GM21529 (cell line): ENCODE measurements around the gene GON4L.
"Not testable (repeated sequence)": the region's sequence is repeated elsewhere in the genome, so short reads cannot be mapped to it uniquely, and the experiment has no call there.

Experiments
- ATAC-seq: cut with Tn5 transposase; IDR thresholded peaks from one replicate; pipeline ENCODE4 v1.9.1; 2021; ENCODE audit not compliant: unreplicated experiment

GON4L gene

DNA sequence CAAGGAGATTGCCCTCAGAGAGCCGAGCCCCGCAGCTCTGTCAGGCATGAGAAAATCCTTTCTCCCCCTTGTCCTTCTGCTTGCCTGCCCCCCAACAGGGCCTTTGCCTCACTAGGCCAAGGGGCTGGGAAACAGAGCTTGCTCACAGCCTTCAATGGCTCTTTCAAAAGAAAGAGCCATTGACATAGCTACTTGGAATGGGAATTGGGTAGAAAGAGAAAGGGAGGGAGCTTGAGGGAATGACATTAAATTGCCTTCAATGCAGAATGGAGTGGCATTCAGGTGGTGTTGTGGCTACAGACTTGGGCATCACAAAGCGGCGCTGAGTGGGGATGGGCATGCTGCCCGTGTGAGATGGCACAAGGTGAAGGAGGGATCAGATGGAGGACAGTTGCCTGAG, 15.5 kb upstream of the GON4L start:
- ATAC-seq: no peak

DNA sequence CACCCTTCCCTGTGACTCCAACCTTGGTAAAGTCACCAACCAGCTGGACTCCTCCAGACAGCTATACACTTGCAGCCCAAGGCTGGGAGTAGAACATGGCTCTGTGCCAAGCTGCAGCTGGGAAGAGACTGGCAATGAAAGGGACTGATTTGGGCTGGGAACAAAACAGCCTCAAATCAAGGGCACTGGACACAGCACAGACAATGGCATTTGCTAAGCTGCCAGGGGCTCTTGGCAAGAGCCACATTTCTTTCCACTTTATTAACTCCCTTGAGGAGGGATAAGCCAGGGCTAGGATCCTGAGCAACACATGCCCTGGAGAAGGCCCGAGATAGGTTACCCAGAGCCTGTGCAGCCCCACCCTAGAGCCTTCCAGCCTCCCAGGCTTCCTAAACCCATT, 14.4 kb upstream of the GON4L start:
- no peak for ATAC-seq

DNA sequence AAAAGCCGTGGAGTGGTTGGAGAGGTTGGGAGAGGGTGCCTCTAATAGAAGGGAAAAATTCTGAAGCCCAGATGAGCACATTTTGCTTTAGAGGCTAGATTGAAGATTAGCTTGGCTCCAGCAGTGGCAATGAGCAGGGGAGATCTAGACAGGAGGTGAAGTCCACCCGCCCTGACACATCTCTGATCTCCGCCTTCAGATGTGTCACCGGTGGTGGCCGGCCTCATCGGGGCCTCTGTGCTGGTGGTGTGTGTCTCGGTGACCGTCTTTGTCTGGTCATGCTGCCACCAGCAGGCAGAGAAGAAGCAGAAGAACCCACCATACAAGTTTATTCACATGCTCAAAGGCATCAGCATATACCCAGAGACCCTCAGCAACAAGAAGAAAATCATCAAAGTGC, 10.8 kb upstream of the GON4L start:
- ATAC-seq: no peak

DNA sequence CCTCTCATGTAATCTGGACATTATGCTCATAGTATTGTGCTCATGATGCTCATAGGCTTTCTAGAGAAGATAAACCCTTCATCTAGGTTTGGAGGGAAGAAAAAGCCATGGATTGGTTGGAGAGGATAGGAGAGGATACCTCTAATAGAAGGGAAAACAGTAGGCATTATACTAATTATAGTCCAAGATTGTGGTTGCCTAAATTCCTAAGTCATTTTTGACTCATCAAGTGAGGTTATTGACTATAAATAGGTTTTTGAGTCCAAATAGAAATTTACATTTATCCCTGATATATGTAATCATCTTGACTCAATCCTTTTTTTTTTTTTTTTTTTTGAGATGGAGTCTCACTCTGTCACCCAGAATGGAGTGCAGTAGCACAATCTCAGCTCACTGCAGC, 7.4 kb upstream of the GON4L start:
- ATAC-seq: no peak

DNA sequence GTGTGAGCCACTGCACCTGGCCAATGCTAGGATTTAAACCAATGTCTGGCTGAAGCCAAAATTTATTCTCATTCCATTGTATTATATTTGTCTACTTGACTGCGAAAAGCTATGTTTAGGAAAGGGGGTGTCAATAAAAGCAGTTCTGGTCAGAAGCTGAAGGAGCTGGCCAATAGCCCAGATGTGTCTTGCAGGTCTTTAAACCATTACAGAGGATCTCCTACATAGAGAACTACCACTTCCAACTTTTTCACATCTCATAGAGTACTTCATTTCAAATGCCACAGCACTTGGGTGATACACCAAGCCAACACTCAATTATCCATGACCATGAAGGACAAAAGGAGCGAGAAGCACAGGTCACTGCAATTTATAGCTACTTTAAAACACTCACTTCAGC, 4.9 kb upstream of the GON4L start:
- ATAC-seq: no peak

DNA sequence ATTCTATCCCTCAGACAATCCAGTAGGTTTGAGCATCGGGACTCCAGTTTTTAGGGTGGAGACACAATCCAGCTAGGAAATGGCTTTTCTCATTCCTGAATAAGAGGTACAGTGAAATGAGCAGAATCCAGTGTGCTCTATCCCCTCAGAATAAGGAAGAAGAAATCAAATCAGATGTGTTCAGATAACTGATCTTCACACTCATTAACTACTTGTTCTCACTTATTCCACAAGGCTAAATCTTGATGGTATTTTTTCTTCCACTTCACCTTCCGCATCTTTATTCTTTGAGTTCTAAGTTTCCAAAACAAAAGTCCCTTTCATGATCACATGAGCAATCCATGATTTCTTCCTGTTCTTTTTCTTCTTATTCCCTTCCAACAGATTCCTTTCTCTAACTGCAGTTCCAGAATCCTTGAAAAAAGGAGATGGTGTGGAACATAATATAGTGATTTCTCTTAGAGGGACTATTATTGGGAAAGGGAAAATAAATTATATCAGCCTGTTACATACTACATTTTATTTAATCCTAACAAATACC, 4.0 kb upstream of the GON4L start:
- no peak for ATAC-seq

DNA sequence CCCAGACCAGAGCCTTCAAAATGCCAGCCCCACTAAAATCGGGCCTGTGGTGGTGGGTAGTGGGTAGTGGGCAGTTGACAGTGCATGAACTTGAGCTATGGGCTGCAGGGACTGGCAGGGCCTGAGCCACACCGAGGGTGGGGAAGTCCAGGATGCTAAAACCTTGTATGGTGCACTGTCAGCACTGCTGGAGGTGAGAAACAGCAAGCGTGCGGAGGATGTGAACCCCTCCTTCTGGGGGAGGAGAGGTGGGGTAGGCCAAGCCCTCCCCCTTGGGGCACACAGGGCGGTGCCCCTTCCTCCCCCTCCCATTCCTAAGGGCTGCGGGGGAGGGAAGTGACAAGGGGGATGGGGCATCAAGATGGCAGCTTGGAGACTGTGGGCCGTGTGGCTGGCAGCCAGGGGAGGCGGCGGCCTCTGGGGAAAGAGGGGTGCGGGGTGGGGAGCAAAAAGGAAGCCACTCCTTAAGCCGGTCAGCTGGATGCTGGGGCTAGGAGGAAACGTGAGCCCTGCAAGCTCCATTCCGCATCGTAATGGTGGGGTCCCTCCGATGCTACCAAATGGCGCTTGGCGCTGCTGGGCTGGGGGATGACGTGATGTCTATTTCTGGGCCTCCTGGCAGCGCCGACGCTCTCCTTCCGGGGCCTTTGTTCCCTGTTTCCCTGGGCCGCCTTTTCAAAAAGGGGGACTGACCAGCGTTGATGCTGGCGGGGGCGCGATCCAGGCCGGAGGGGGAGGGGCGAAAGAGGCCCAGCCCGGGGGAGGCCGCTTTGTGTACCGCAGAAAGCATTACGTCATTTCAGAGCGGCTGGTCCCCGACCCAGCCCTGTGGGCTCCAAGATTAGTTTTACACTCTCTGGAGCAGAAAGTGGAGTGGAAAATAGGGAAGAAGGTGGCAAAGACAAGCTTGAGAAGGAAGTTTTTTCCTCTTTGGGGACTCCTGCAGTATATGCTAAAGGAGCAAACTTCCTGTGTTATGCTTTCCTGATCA, 3.2 kb upstream of the GON4L start:
- peak; percentile 25 for ATAC-seq

DNA sequence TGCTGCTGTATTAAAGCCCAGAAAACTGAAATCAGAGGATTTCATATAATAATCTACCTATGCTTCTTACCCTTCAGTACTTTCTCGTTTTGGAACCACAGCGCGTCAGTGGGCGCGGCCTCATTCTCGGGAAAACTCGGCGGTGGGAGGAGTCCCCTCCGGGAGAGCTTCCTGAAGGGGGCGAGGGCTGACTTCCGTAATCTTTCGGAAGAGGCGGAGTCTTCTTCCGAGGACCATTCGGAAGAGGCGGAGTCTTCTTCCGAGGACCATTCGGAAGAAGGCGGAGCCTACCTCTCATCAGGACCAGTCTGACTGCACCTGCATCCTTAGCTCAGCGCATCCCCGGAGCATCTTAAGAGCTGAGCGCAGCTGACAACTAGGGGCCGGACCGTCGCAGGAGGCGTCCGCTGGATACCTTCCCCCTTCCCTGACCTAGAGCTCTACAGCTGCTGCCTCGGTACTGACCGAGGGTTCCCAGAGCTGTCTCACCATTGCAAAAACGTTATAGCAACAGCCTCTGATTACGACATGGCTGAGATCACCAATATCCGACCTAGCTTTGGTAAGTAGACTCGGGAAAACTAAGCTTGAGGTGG, 2.3 kb upstream of the GON4L start, which contains the start of gene SYT11:
Gene SYT11 (plus strand): TSS at position 334 of the 596 bp plus-strand sequence. CDS start 195 bp downstream, at position 529.
- ATAC-seq: peak; percentile 66

DNA sequence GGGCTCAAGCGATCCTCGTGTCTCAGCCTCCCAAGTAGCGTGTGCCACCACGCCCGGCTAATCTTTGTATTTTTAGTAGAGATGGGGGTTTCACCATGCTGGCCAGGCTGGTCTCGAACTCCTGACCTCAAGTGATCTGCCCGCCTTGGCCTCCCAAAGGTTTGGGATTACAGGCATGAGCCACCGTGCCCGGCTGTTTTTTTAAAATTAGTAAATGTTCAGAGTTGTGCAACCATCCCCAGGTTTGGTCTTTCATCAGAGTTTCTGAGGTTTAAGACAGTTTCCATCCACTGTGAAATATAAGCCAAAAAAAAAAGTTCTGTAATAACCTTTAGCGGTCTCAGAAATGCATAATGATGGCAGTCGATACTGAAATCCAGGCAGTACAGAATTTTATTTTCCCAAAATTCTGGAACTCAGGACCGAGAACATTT, 1.8 kb upstream of the GON4L start:
- peak; percentile 2 for ATAC-seq

DNA sequence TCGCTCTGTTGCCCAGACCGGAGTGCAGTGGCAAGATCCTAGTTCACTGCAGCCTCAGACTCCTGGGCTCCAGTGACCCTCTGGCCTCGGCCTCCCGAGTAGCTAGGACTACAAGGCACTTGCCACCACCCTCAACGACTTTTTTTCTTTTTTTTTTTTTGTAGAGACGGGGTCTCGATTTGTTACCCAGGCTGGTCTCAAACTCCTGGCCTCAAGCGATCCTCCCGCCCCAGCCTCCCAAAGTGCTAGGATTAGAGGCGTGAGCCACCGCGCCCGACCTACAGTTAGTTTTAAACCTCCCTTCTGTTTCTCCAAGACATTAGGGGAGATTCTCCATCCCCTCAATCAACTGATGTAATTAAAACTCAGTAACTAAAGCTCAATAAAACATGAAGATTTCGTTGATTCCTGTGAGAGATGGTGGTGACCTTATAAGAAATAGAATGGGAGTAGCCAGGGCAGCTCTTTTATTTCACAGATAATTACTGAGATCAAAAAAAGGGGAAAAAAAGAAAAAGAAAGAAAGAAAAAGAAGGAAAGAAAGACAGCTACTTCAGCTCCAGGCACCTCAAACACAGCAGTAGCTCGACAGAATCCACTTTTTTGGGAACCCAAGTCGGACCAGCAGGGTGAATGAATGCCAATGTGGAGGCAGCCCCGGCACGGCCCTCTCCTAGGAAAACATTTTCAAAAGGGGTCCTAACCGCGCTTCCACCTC, 598 bp downstream of the GON4L start:
- ATAC-seq: no peak

DNA sequence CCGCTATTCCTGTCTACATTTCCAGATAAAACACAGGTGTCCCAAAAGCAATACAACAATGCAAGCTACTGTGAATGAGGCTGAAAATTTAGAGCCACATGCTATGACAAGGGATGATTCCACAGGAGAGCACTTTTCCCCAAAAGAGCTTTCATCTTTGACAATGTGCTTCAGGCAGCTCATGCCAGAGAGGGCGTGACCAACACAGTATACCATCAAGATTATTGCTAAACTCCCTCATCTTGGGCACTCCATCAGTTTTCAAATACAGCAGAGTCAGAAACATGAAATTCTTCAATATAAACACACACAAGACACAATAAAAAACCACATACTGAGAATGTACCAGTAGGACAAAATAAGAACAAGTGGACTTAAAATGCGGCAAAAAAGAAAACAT, 6.7 kb downstream of the GON4L start:
- no peak for ATAC-seq

DNA sequence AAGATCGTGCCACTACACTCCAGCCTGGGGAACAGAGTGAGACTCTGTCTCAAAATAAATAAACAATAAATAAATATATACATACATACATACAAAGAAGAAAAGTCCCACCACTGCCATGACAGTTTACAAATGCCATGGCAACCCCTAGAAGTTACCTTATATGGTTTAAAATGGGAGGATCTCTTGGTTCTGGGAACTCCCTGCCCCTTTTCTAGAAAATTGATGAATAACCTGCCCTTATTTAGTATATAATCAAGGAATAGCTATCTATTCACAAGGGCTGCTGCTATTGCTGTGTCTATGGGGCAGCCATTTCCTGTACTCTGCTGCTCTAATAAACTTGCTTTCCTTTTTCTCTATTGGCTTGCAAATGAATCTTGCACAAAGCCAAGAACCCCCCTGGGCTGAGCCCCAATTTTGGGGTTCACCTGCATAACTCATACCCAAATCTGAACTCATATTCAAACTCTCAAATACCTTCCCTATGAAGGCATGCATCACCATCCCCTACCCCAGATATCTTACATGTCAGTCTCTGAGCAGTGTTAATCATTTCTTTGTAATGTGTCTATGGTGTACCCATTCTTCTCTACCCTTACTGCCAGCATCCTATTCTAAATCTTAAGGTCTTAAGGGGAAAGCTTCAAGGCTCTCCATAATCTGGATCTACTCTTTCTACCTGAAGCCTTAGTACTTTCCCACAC, 9.0 kb downstream of the GON4L start:
- no peak for ATAC-seq

DNA sequence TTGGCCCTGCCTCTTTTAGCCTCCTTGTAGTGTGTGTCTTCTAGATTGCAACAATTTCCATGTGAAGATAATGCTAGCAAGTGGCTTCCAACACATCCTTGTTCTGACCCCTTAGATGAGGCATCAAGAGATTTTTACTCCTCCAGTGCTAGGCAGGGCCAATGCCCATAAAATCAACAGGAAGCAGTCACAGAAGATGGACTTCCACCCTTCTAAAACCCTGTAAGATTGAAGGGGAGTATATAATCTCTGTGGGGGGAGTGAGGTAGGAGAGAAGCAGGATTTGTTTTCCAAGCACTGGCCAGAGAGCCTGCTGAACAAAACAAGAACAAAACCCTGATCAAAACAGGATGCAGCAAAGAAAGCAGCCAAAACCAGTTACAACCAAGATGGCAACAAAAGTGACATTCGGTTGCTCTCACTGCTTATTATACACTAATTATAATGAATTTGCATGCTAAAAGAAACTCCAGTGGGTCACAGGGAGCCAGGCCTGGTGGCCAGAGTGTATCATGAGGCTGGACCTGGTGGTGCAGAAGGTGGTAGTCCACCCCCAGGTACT, 12.1 kb downstream of the GON4L start:
- ATAC-seq: no peak

DNA sequence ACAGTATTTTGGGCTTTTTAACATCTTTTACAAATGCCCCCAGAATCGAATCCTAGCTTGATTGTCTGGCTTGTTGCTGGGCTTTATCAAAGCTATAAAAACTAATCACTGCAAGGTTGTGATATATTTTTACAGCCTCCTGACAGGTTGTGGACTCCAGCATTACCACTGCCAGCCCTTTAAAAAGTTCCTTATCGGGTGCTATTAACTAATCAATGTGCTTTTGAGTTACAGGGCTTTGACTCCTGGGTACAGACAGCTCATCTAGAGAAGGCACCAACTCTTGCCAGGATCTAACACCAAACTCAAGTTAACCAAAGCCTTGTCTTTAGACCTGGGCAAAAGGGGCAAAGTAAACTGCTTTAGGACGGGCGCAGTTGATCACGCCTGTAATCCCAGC, 16.6 kb downstream of the GON4L start:
- ATAC-seq: no peak

DNA sequence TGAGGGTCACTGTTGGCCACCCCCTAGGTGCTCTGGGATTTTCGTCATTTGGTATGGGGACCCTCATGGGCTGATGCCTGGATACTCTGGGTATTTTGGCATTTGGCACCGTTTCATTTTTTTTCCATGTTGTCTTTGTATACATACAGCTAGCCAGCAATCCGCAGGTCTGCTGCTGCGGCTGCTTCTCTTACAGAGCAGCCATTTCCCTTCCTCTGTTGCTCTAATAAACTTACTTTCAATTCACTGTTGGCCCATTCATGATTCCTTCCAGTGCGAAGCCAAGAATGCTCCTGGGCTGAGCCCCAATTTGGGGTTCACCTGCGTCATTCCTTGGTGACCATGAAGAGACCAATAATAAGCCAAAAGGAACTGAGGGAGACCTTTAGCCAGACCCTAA, 21.5 kb downstream of the GON4L start:
- no peak for ATAC-seq

DNA sequence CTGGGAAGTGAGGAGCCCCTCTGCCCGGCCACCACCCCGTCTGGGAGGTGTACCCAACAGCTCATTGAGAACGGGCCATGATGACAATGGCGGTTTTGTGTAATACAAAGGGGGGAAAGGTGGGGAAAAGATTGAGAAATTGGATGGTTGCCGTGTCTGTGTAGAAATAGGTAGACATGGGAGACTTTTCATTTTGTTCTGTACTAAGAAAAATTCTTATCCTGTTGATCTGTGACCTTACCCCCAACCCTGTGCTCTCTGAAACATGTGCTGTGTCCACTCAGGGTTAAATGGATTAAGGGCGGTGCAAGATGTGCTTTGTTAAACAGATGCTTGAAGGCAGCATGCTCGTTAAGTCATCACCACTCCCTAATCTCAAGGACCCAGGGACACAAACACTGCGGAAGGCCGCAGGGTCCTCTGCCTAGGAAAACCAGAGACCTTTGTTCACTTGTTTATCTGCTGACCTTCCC, 22.1 kb downstream of the GON4L start:
- not testable (repeated sequence) for ATAC-seq

DNA sequence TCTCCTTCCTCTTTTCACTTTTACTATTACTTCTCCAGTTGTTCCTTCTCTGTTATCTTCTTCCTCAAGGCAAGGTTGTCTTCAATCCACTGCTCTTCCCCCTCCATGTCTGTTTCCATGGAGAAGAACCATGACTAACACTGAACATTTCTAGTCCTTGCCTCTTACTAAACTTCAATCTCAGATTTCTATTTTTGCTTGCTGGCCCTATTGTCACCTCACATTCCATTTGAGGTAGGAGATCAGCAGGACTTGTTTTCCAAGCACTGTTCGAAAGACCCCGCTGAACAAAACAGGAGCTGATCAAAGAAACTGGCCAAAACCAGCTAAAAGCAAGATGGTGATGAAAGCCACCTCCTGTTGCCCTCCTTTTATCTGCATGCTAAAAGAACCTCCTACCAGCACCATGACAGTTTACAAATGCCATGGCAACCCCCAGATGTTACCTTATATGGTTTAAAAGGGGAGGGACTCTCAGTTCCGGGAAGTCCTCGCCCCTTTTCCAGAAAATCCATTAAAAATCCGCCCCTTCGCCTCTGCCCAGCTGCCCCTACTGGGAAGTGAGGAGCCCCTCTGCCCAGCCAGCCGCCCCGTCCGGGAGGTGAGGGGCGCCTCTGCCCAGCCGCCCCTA, 22.6 kb downstream of the GON4L start:
- no peak for ATAC-seq

DNA sequence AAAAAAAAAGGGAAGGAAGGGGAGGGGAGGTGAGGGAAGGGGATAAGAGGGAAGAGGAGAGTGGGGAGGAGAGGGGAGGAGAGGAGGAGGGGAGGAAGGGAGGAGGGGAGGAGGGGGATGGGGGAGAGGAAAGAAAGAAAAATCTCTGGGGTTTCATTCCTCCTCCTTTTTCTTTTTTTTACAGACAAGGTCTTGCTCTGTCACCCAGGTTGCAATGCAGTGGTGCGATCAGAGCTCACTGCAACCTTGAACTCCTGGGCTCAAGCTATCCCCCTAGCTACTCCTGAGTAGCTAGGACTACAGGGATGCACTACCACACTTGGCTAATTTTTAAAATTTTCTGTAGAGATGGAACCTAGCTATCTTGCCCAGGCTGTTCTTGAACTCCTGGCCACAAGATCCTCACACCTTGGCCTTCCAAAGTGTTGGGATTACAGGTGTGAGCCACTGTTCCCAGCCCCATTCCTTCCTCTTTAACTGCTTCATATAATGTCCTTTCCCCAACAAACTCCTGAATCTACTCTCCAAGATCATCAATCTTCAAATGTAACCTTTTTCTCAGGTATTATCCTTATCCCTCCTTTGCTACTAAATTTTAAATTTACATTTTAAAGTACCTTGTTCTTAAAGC, 23.2 kb downstream of the GON4L start:
- no peak for ATAC-seq

DNA sequence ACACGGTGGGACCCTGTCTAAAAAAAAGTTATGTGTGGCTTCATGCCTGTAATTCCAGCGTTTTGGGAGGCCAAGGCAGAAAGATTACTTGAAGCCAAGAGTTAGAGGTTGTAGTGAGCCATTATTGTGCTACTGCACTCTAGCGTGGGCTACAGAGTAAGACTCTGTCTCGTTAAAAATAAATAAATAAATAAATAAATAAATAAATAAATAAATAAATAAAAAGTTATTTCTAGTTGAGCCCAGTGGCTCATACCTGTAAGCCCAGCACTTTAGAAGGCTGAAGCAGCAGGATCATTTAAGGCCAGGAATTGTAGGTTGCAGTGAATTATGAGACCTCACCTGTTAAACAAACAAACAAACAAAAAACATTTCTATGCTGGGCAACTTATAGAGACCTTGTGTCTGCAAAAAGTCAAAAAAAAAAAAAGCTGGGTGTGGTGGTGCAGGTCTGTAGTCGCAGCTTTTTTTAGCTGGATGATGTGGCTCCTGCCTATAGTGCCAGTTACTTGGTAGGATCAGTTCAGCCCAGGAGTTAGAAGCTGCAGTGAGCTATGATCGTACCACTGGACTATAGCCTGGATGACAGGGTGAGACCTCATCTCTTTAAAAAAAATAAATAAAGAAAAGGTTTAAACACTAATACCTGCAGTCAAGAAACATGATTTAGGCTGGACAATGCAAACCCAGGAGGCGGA, 25.6 kb downstream of the GON4L start:
- ATAC-seq: no peak
